Adrenal gland (tissue), 5 donors: ENCODE results near the gene JARID2.

ENCODE experiments used
- POLR2A ChIP-seq, 2 donors: fragments of 450-650 bp; IDR thresholded peaks; one replicate each; pipeline ENCODE4 v1.6.1; 2017; ENCODE audit warnings: antibody characterized with exemption in 2 of 2, mild to moderate bottlenecking in 2 of 2, moderate library complexity in 1 of 2
- TF ChIP-seq, protein P1 (sequence below), 6 experiments: fragments of 450-650 bp in 4 of 6; fragments of 200-600 bp in 2 of 6; sonication (generic) in 1 of 6; IDR thresholded peaks; 1 replicate in 5 of 6; 2 replicates in 1 of 6; pipeline versions ENCODE4 v1.5.1 to v1.8.0; 2016 to 2021; ENCODE audit warnings: antibody characterized with exemption in 6 of 6, mild to moderate bottlenecking in 2 of 6, moderate library complexity in 1 of 6
- donor health status: DM: no; HTN: no; CAD: no.

DNA sequence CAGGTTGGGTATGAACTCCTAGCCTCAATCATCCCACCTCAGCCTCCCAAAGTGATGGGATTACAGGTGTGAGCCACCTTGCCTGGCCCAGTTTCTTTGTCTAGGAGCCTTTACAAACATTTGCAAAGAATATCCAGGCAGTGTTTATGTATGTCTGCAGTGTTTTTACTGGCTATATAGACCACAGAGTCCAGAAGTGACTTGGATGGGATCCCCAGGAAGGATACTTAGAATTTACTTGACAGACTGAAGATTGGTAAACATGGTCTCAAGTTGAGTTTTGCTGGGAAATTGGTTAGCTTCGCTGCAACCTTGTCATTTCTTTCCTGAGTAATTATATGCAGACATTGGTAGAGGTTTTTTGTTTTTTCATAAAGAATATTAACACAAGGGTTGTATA is 23.8 kb downstream of the JARID2 start:
- no peak for TF ChIP-seq POLR2A (IDR thresholded peaks at IDR 0.05)
- TF ChIP-seq, protein P1, sequence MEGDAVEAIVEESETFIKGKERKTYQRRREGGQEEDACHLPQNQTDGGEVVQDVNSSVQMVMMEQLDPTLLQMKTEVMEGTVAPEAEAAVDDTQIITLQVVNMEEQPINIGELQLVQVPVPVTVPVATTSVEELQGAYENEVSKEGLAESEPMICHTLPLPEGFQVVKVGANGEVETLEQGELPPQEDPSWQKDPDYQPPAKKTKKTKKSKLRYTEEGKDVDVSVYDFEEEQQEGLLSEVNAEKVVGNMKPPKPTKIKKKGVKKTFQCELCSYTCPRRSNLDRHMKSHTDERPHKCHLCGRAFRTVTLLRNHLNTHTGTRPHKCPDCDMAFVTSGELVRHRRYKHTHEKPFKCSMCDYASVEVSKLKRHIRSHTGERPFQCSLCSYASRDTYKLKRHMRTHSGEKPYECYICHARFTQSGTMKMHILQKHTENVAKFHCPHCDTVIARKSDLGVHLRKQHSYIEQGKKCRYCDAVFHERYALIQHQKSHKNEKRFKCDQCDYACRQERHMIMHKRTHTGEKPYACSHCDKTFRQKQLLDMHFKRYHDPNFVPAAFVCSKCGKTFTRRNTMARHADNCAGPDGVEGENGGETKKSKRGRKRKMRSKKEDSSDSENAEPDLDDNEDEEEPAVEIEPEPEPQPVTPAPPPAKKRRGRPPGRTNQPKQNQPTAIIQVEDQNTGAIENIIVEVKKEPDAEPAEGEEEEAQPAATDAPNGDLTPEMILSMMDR (IDR thresholded peaks at IDR 0.05): no peak
